ENCODE results near the gene ARL2. TPM values are rescaled to one million over a fixed set of nuclear protein-coding genes. Genes with fewer than 3 reads are reported as not detected.

The ARL2 gene
- polyA plus RNA-seq, 1 of the 3 experiments (the other 2 are of a cell fraction): 252 TPM

DNA sequence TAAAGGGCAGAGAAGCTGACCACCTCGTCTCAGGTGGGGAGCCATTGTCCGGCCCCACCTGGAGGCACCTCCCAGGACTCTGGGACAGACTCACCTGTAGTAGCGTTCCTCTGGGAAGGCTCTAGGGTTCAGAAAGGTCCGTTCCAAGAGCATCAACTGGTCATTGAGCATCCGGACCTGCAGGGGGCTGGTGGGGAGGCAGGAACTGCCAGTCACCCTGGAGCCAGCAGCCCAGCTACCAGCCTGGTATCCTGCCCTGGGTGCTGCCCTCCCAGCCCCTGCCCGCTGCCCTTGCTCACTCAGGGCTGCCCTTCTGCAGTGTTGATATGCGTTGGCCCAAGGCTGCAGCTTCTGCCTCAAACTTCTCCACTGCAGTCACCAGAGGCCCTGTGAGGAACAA is 31.8 kb downstream of the ARL2 start:
- ChIA-PET POLR2A (no interaction called here), CTCF (interaction anchor here (0.8 to 2.5 kb wide), 2 partner anchors 32 to 152 kb away, joined by 3 to 10 read pairs; partner anchors contain the start of gene ARL2)
- no peaks in the 10 kb centered on the region for H3K9me3 ChIP-seq
- H3K4me2 ChIP-seq: no peak overlapping the region
- H3K36me3 ChIP-seq (replicated peaks in 1 of 2; ENCODE audit: control insufficient read depth in 1 of 2, insufficient read depth in 2 of 2, low read length in 1 of 2): peaks cover 8 to 13% of the 10 kb centered on the region in 2 experiments
- TF ChIP-seq TAF1 (IDR thresholded peaks at IDR 0.05; ENCODE audit: borderline replicate concordance, low read depth, low read length) (no peak), GABPA (IDR thresholded peaks at IDR 0.05; ENCODE audit: low read depth) (no peak), FOSL2 (IDR thresholded peaks at IDR 0.05; ENCODE audit: borderline replicate concordance, low read depth) (no peak), EZH2phosphoT487 (IDR thresholded peaks at IDR 0.05; ENCODE audit: borderline replicate concordance, low read depth) (no peak)
- TF ChIP-seq, protein P1, sequence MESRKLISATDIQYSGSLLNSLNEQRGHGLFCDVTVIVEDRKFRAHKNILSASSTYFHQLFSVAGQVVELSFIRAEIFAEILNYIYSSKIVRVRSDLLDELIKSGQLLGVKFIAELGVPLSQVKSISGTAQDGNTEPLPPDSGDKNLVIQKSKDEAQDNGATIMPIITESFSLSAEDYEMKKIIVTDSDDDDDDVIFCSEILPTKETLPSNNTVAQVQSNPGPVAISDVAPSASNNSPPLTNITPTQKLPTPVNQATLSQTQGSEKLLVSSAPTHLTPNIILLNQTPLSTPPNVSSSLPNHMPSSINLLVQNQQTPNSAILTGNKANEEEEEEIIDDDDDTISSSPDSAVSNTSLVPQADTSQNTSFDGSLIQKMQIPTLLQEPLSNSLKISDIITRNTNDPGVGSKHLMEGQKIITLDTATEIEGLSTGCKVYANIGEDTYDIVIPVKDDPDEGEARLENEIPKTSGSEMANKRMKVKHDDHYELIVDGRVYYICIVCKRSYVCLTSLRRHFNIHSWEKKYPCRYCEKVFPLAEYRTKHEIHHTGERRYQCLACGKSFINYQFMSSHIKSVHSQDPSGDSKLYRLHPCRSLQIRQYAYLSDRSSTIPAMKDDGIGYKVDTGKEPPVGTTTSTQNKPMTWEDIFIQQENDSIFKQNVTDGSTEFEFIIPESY (IDR thresholded peaks at IDR 0.05; ENCODE audit: borderline replicate concordance, low read depth): no peak
- no peaks in the 10 kb centered on the region for H3K9me2 ChIP-seq
- H3K27ac ChIP-seq (ENCODE audit: low read depth in 2 of 2, low read length in 1 of 2): no peak overlapping the region
- no peaks in the 10 kb centered on the region for H3K27me3 ChIP-seq (ENCODE audit: insufficient read depth)
- peaks cover 30% of the 10 kb centered on the region for H3K79me2 ChIP-seq (ENCODE audit: insufficient read depth)
- no peaks in the 10 kb centered on the region for H3F3A ChIP-seq (replicated peaks; ENCODE audit: insufficient read depth)
- no peaks in the 10 kb centered on the region for H4K20me1 ChIP-seq (ENCODE audit: insufficient read depth)
- H3K9ac ChIP-seq: no peak overlapping the region
- DNase-seq: no peak
- H2AFZ ChIP-seq (ENCODE audit: low read depth): no peak overlapping the region
- peaks cover 3 to 7% of the 10 kb centered on the region in 2 experiments; a peak in 2 of 4 replicates for H3K4me1 ChIP-seq (ENCODE audit: control insufficient read depth in 1 of 2, insufficient read depth in 2 of 2, low read depth in 1 of 2, low read length in 1 of 2)
- 92% methylated on average over 4 of the region's 7 CpGs for WGBS (ENCODE audit: low lambda C conversion rate)
- no peak overlapping the region for H3K4me3 ChIP-seq (ENCODE audit: low read depth in 2 of 2, low read length in 1 of 2)

- Histone ChIP-seq H3K27ac (ENCODE audit: low read depth in 2 of 2, low read length in 1 of 2) (no peak overlapping the region), H3K4me3 (ENCODE audit: low read depth in 2 of 2, low read length in 1 of 2) (no peak overlapping the region), H3K9me3 (no peaks in the 10 kb centered on the region), H2AFZ (ENCODE audit: low read depth) (no peak overlapping the region), H3K36me3 (replicated peaks in 1 of 2; ENCODE audit: control insufficient read depth in 1 of 2, insufficient read depth in 2 of 2, low read length in 1 of 2) (peaks cover 8 to 13% of the 10 kb centered on the region in 2 experiments), H3K9ac (no peak overlapping the region), H3K9me2 (no peaks in the 10 kb centered on the region), H3K27me3 (ENCODE audit: insufficient read depth) (no peaks in the 10 kb centered on the region), H3K79me2 (ENCODE audit: insufficient read depth) (peaks cover 16% of the 10 kb centered on the region), H3F3A (replicated peaks; ENCODE audit: insufficient read depth) (no peaks in the 10 kb centered on the region), H3K4me1 (ENCODE audit: control insufficient read depth in 1 of 2, insufficient read depth in 2 of 2, low read depth in 1 of 2, low read length in 1 of 2) (peaks cover 0 to 1% of the 10 kb centered on the region in 2 experiments; a peak in 2 of 4 replicates), H4K20me1 (ENCODE audit: insufficient read depth) (no peaks in the 10 kb centered on the region), H3K4me2 (no peak overlapping the region)
- DNase-seq: no peak
- whole genome bisulfite sequencing (ENCODE audit: low lambda C conversion rate): 98% methylated on average over 46 of the region's 56 CpGs
- ChIA-PET CTCF (interaction anchor here (3.0 kb wide), 1 partner anchor 34 kb away, joined by 8 read pairs; the partner anchor contains the start of gene ARL2), POLR2A (no interaction called here)
- TF ChIP-seq MXI1 (IDR thresholded peaks at IDR 0.05; ENCODE audit: low read depth, low read length) (no peak), USF1 (IDR thresholded peaks at IDR 0.05; ENCODE audit: borderline replicate concordance, low read depth) (no peak), YY1 (IDR thresholded peaks at IDR 0.05; ENCODE audit: low read depth) (no peak), MAX (IDR thresholded peaks at IDR 0.05; ENCODE audit: low read depth) (no peak), RAD21 (IDR thresholded peaks at IDR 0.05; ENCODE audit: low read length) (no peak), EP300 (IDR thresholded peaks at IDR 0.05; ENCODE audit: borderline replicate concordance in 1 of 2, low read depth in 1 of 2, low read length in 1 of 2) (no peak), NRF1 (IDR thresholded peaks at IDR 0.05; ENCODE audit: low read depth, low read length) (no peak), ELF1 (IDR thresholded peaks at IDR 0.05) (no peak), MEF2A (IDR thresholded peaks at IDR 0.05; ENCODE audit: borderline replicate concordance, low read depth) (no peak)
- TF ChIP-seq, protein P2, sequence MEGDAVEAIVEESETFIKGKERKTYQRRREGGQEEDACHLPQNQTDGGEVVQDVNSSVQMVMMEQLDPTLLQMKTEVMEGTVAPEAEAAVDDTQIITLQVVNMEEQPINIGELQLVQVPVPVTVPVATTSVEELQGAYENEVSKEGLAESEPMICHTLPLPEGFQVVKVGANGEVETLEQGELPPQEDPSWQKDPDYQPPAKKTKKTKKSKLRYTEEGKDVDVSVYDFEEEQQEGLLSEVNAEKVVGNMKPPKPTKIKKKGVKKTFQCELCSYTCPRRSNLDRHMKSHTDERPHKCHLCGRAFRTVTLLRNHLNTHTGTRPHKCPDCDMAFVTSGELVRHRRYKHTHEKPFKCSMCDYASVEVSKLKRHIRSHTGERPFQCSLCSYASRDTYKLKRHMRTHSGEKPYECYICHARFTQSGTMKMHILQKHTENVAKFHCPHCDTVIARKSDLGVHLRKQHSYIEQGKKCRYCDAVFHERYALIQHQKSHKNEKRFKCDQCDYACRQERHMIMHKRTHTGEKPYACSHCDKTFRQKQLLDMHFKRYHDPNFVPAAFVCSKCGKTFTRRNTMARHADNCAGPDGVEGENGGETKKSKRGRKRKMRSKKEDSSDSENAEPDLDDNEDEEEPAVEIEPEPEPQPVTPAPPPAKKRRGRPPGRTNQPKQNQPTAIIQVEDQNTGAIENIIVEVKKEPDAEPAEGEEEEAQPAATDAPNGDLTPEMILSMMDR (IDR thresholded peaks at IDR 0.05): no peak
- TF ChIP-seq, protein P3, sequence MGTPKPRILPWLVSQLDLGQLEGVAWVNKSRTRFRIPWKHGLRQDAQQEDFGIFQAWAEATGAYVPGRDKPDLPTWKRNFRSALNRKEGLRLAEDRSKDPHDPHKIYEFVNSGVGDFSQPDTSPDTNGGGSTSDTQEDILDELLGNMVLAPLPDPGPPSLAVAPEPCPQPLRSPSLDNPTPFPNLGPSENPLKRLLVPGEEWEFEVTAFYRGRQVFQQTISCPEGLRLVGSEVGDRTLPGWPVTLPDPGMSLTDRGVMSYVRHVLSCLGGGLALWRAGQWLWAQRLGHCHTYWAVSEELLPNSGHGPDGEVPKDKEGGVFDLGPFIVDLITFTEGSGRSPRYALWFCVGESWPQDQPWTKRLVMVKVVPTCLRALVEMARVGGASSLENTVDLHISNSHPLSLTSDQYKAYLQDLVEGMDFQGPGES (IDR thresholded peaks at IDR 0.05; ENCODE audit: low read depth, low read length): no peak
Measured at GRCh38 chr11:65047581-65048422, 33.8 kb downstream of the ARL2 start.
